Endothelial cell of umbilical vein (primary cell): ENCODE measurements around the gene CACNB3. TPM values are rescaled to one million over a fixed set of nuclear protein-coding genes. Genes with fewer than 3 reads are reported as not detected.

Source experiments
- BruUV-seq: library from RNA; stranded (reverse); fragments of 400-500 nt; replicated peaks from 2 replicates; lab custom pipeline; 2021; lab: Mats Ljungman, UMichigan
- CTCF ChIA-PET: fragments of 300-600, 350-600 bp; sonication (Branson Sonifier 250); formaldehyde crosslinking; loops from one replicate; lab custom pipeline; 2021; ENCODE audit warnings: antibody characterized with exemption, inconsistent platforms; lab: Charles Lee
- POLR2A ChIA-PET: fragments of 300-600, 350-600 bp; sonication (Branson Sonifier 250); formaldehyde crosslinking; loops from one replicate; lab custom pipeline; 2021; ENCODE audit warnings: antibody characterized with exemption, inconsistent platforms; lab: Charles Lee
- DNase-seq: peaks from one replicate; pipeline ENCODE4 v3.0.0-alpha.2; 2011; ENCODE audit warnings: low read depth, low spot score
- FAIRE-seq: peaks from 2 replicates; lab custom pipeline; 2011; peaks lifted over from hg19 to GRCh38; lab: Jason Lieb, UNC
- H2AFZ ChIP-seq: 2 replicates; pipeline ENCODE4 v1.6.0; 2012; ENCODE audit warnings: low read depth, low read length, control low read depth, inconsistent platforms
- H3K27ac ChIP-seq: 2 replicates; pipeline ENCODE4 v1.5.1; 2011; ENCODE audit warnings: low read depth, mild to moderate bottlenecking, control low read depth, low read length, moderate library complexity; ENCODE audit not compliant: insufficient read depth
- H3K27me3 ChIP-seq, 2 experiments: 2 replicates each; pipeline versions ENCODE4 v1.6.0 to v1.6.1; 2011; ENCODE audit warnings: low read length in 2 of 2, mixed read lengths in 1 of 2; ENCODE audit not compliant: control insufficient read depth in 2 of 2, insufficient read depth in 2 of 2
- H3K36me3 ChIP-seq, 2 experiments: 2 replicates in 1 of 2; 3 replicates in 1 of 2; pipeline ENCODE4 v1.5.1; 2011; ENCODE audit warnings: low read length in 2 of 2, mild to moderate bottlenecking in 1 of 2, moderate library complexity in 1 of 2; ENCODE audit not compliant: control insufficient read depth in 2 of 2, insufficient read depth in 2 of 2; ENCODE audit errors: extremely low read depth in 1 of 2
- H3K4me1 ChIP-seq: 3 replicates; pipeline ENCODE4 v1.5.1; 2011; ENCODE audit warnings: mild to moderate bottlenecking, low read length; ENCODE audit not compliant: control insufficient read depth, insufficient read depth; ENCODE audit errors: extremely low read depth
- H3K4me2 ChIP-seq: 2 replicates; pipeline ENCODE4 v1.6.1; 2011; ENCODE audit warnings: low read length, control low read depth, mixed read lengths; ENCODE audit not compliant: insufficient read depth
- H3K4me3 ChIP-seq, 3 experiments: fragments of 200-600 bp in 1 of 3; sonication (generic), shearing (Covaris generic) in 1 of 3; replicated peaks in 1 of 3; 2 replicates each; pipeline ENCODE4 v1.5.1; 2011 to 2016; ENCODE audit warnings: control low read depth in 3 of 3, low read length in 3 of 3, mild to moderate bottlenecking in 2 of 3, inconsistent platforms in 1 of 3, low read depth in 1 of 3, moderate library complexity in 1 of 3; ENCODE audit not compliant: insufficient read depth in 1 of 3
- H3K79me2 ChIP-seq: 2 replicates; pipeline ENCODE4 v1.6.0; 2012; ENCODE audit warnings: low read length, inconsistent platforms; ENCODE audit not compliant: control insufficient read depth, insufficient read depth
- H3K9ac ChIP-seq: replicated peaks from 2 replicates; pipeline ENCODE3; 2011; ENCODE audit warnings: low read length, control low read depth; ENCODE audit not compliant: insufficient read depth; ENCODE audit errors: extremely low read depth
- H3K9me1 ChIP-seq: replicated peaks from 3 replicates; pipeline ENCODE4 v1.6.0; 2011; ENCODE audit warnings: mild to moderate bottlenecking, low read length; ENCODE audit not compliant: control insufficient read depth, insufficient read depth; ENCODE audit errors: extremely low read depth
- H3K9me3 ChIP-seq: replicated peaks from 2 replicates; pipeline ENCODE4 v1.5.1; 2012; ENCODE audit warnings: low read length, inconsistent platforms; ENCODE audit not compliant: control insufficient read depth, insufficient read depth
- H4K20me1 ChIP-seq: replicated peaks from 2 replicates; pipeline ENCODE3; 2011; ENCODE audit warnings: mild to moderate bottlenecking, low read length; ENCODE audit not compliant: control insufficient read depth, insufficient read depth; ENCODE audit errors: extremely low read depth
- CTCF ChIP-seq, 2 donors: IDR thresholded peaks; 1 replicate in 1 of 2; 2 replicates in 1 of 2; pipeline ENCODE4 v1.5.1; 2011; ENCODE audit warnings: low read length in 2 of 2, mild to moderate bottlenecking in 2 of 2, moderate library complexity in 2 of 2, control low read depth in 1 of 2, inconsistent platforms in 1 of 2, low read depth in 1 of 2; ENCODE audit not compliant: insufficient read depth in 1 of 2; ENCODE audit errors: extremely low read depth in 1 of 2
- EZH2 ChIP-seq: IDR thresholded peaks from 2 replicates; pipeline ENCODE4 v1.6.1; 2012; ENCODE audit warnings: borderline replicate concordance, low read depth, mild to moderate bottlenecking, moderate library complexity, low read length, inconsistent platforms; ENCODE audit not compliant: severe bottlenecking
- FOS ChIP-seq: IDR thresholded peaks from 2 replicates; pipeline ENCODE4 v1.6.1; 2011; ENCODE audit warnings: mild to moderate bottlenecking, low read length, moderate library complexity, borderline replicate concordance; ENCODE audit not compliant: insufficient read depth
- GATA2 ChIP-seq: IDR thresholded peaks from 2 replicates; pipeline ENCODE4 v1.7.0; 2011; ENCODE audit warnings: low read depth, mild to moderate bottlenecking, moderate library complexity, mixed read lengths, low read length; ENCODE audit not compliant: insufficient read length, insufficient read depth
- JUN ChIP-seq: IDR thresholded peaks from 2 replicates; pipeline ENCODE4 v1.6.1; 2011; ENCODE audit warnings: borderline replicate concordance, low read depth; ENCODE audit not compliant: insufficient read length, insufficient read depth
- MAX ChIP-seq: IDR thresholded peaks from 2 replicates; pipeline ENCODE4 v1.6.1; 2011; ENCODE audit not compliant: insufficient read depth, insufficient read length
- MYC ChIP-seq: IDR thresholded peaks from one replicate; pipeline ENCODE4 v1.6.1; 2011; ENCODE audit warnings: mild to moderate bottlenecking, low read depth, low read length
- POLR2A ChIP-seq: IDR thresholded peaks from 2 replicates; pipeline ENCODE4 v1.6.1; 2012; ENCODE audit warnings: low read depth, mild to moderate bottlenecking, control low read depth, low read length
- POLR2AphosphoS5 ChIP-seq: IDR thresholded peaks from 2 replicates; pipeline ENCODE4 v1.6.1; 2012; ENCODE audit warnings: low read depth, mild to moderate bottlenecking, control low read depth, low read length, moderate library complexity; ENCODE audit not compliant: insufficient read depth
- dilution Hi-C: fragments of 300-500 bp; cut with MboI; formaldehyde crosslinking; loops from one replicate; pipeline ENCODE4 v1.15.0; 2019; ENCODE audit warnings: low sequenced_read_pairs; ENCODE audit not compliant: extremely low pct_ligation_motif_present
- intact Hi-C: fragments of 100-400 bp; cut with micrococcal nuclease; formaldehyde crosslinking; loops from one replicate; pipeline ENCODE4 v1.10.0; 2022
- polyA plus RNA-seq, 4 experiments: library from polyadenylated mRNA; depleted of rRNA in 3 of 4; stranded (reverse) in 3 of 4; unstranded in 1 of 4; fragments of >200 nt; gene quantifications; 2 replicates each; pipeline versions ENCODE4 v1.2.1 to v1.2.3, GENCODE V29; 2011 to 2012; ENCODE audit warnings: missing spikeins in 1 of 4
- total RNA-seq: library from RNA; stranded (reverse); gene quantifications from 2 replicates; pipeline ENCODE4 v1.2.3, GENCODE V29; 2021

Gene CACNB3
- total and polyA plus RNA-seq, 2 donors (not counting 3 experiments of a cell fraction or from before 2014, with no cell fraction given) = 37.4 to 61.8 TPM

- H3K27ac ChIP-seq = peak within 1 kb of the TSS; percentile 50
- FAIRE-seq = peak; percentile 38
- no peaks in the 10 kb centered on the region for H4K20me1 ChIP-seq
- intact Hi-C loops (loop anchor here (1.0 to 2.0 kb wide), 2 partner anchors 9 to 72 kb away; partner anchors contain the start of gene CCNT1), dilution Hi-C loops (no loop called here)
- peaks cover 10% of the 10 kb centered on the region for H3K4me1 ChIP-seq
- peak within 1 kb of the TSS; percentile 75 for H3K9ac ChIP-seq
- no peaks in the 10 kb centered on the region for H3K27me3 ChIP-seq
- peak within 1 kb of the TSS; percentile 58 to 90 (median 84) for H3K4me3 ChIP-seq
- ChIA-PET CTCF (interaction anchor here (1.0 to 16.5 kb wide), 4 partner anchors 9 to 31 kb away, joined by 4 to 606 read pairs (median 12); no protein-coding TSS in a partner anchor), POLR2A (interaction anchor here (0.7 kb wide), 1 partner anchor 938 kb away, joined by 6 read pairs; no protein-coding TSS in a partner anchor)
- peak within 1 kb of the TSS; percentile 96 for H2AFZ ChIP-seq
- TF ChIP-seq MYC (no peak), FOS (no peak), MAX (no peak), POLR2AphosphoS5 (no peak), JUN (no peak), EZH2 (no peak), GATA2 (no peak), CTCF (IDR thresholded peaks at IDR 0.05; ENCODE audit: extremely low read depth in 1 of 2, insufficient read depth in 1 of 2, low read depth in 1 of 2, low read length in 2 of 2) (no peak), POLR2A (no peak)
- H3K79me2 ChIP-seq = peaks cover 17% of the 10 kb centered on the region
- peak within 1 kb of the TSS; percentile 76 for H3K4me2 ChIP-seq
- no TSS peak for BruUV-seq
- H3K36me3 ChIP-seq = no peaks in the 10 kb centered on the region
- H3K9me3 ChIP-seq = no peaks in the 10 kb centered on the region
- H3K9me1 ChIP-seq = no peaks in the 10 kb centered on the region
- DNase-seq = peak; percentile 79
These were observed 29.2 kb upstream of the CACNB3 start, which contains the start of gene ADCY6 for GRCh38 chr12:48788854-48789775. Gene ADCY6 (minus strand): TSS chr12:48789089. CDS start chr12:48783434, 5,655 bp downstream.
